Activated T-helper 2 cell treated with anti-CD3 and anti-CD28 coated beads, Interferon-gamma antibody, Interleukin-2, Interleukin-4, amounts not matched to agents 10 μg/mL and 5 μg/mL and 100 μg/mL, durations not matched to agents 14 hours and 24 hours and 36 hours (primary cell): Measurements from ENCODE around the gene TEAD2. TPM values are rescaled to one million over a fixed set of nuclear protein-coding genes. Genes with fewer than 3 reads are reported as not detected.
A peak's percentile ranks its signal among the peaks of the same experiment; 100 is the strongest.

Experiments
- DNase-seq: peaks from one replicate; pipeline ENCODE4 v3.0.0; 2021; ENCODE audit warnings: low spot score
- H3K27ac Mint-ChIP-seq: one replicate; pipeline ENCODE4 v1.8.0; 2021; ENCODE audit warnings: mixed read lengths
- H3K27me3 Mint-ChIP-seq: one replicate; pipeline ENCODE4 v1.8.0; 2021; ENCODE audit warnings: low read depth, mixed read lengths
- H3K36me3 Mint-ChIP-seq: one replicate; pipeline ENCODE4 v1.8.0; 2021; ENCODE audit warnings: low read depth, mixed read lengths
- H3K4me1 Mint-ChIP-seq: one replicate; pipeline ENCODE4 v1.8.0; 2021; ENCODE audit warnings: low read depth, mixed read lengths
- H3K4me3 Mint-ChIP-seq: one replicate; pipeline ENCODE4 v1.8.0; 2021; ENCODE audit warnings: low read depth, mild to moderate bottlenecking, moderate library complexity, mixed read lengths
- H3K9me3 Mint-ChIP-seq: one replicate; pipeline ENCODE4 v1.8.0; 2021; ENCODE audit warnings: mixed read lengths
- intact Hi-C: fragments of 100-400 bp; cut with micrococcal nuclease; formaldehyde crosslinking; loops from one replicate; pipeline ENCODE4 v1.15.1; 2023
- total RNA-seq: library from RNA; stranded (reverse); gene quantifications from 2 replicates; pipeline ENCODE4 v1.2.3, GENCODE V29; 2022

Gene TEAD2
- not detected in 2 replicates for total RNA-seq

DNA sequence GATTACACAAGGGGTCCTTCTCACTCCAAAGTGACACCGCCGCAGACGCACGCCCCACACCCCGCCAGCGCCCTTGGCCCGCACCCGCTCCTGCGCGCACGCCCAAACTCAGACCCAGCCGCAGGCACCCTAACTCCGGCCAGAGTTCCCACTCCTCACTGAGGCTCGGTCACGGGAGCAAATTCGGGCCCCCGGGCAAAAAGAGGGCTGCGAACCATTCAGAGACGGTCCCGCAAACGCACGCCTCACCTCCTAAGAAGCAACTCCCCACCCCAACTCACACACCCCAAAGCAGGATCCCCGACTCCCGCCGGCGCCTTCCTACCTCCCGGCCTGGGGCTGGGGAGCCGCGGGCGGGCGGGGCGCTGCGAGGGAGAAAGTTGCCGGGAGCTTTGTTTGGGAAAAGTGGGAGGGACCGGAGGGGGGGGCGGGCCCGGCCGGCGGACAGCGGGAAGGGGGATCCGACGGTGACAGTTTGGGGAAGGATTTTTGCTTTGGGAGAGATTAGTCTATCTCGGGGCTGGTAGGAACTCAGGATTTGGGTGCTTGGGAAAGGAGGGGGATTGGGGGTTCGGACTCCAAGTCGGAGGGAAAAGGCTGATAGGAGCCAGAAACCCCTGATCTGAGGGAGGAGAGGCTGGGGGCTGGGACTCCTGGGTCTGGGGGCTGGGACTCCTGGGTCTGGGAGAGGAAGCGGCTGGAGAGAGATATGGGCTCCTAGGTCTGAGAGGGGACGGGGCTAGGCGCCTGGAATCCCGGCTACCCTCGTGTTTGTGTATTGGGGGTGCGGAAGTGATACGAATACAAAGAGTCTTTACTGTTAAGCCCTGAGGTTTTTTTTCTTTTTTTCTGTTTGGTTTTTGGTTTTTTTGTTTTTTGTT lies at the start of gene TEAD2:
TSS of gene TEAD2 (minus strand) at position 369 of the 881 bp plus-strand sequence. CDS start 2,341 bp downstream, outside the sequence.
- no peak for DNase-seq
- Mint-ChIP-seq H3K27ac (no peak within 1 kb of the TSS), H3K4me3 (no peak within 1 kb of the TSS), H3K4me1 (peaks cover 4% of the 10 kb centered on the region), H3K27me3 (peaks cover 37% of the 10 kb centered on the region), H3K36me3 (no peaks in the 10 kb centered on the region), H3K9me3 (no peaks in the 10 kb centered on the region)
- intact Hi-C loops, result no loop called here

DNA sequence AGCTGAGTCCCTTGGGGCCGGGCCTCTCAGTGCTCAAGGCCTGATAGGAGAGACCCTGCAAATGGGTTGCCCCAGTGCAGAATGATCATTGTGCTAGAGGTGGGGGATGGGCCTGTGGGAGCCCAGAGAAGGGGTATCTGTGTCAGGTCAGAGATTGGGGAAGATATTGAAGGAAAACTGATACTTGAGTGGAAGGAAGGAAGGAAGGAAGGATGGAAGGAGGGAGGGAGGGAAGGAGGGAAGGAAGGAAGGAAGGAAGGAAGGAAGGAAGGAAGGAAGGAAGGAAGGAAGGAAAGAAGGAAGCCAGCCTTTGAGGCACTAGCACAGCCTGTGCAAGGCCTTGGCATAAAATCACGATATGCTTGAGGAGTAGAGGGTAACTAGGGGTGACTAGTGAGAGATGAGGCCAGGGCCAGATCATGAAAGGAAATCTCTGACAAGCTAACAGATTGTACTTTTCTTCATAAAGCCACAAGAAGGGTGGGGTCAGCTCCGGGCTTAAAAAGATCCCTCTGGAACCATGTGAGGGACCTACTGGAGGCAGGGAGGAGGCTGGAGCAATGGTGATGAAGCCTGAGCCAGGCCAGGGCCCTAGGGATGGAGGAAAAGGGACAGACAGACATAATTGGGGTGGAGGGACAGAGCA lies 49.6 kb upstream of the TEAD2 start:
- Mint-ChIP-seq H3K27ac (no peak overlapping the region), H3K4me3 (no peak overlapping the region), H3K4me1 (peaks cover 48% of the 10 kb centered on the region), H3K27me3 (peaks cover 2% of the 10 kb centered on the region), H3K36me3 (no peaks in the 10 kb centered on the region), H3K9me3 (no peaks in the 10 kb centered on the region)
- no peak for DNase-seq
- intact Hi-C loops, result no loop called here

DNA sequence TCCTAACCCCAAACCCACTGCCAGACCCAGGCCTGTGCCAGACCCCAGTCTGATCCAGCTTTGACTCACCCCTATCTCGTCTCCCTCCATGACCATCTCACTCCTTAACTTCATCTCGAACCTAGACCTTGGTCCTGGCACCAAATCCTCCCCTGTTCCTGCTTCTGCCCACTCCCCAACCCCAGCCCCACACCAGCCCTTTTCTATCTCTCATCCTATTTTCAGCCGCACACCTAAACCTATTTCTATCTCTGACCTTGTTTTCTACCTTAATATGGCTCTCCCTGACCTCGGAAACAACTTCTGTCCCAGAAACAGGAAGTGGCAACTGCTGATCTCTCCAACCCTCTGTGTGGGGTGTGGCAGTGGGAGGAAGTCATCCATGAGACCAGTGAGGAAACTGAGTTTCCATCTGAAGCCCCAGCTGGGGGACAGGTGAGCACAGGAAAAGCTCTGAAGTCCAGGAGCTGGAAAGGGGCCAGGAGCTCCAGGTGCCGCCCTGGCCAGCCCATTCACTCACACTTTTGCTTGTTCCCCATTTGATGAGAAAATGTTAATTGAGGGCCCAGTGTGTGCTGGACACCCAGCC lies 47.3 kb upstream of the TEAD2 start:
- H3K36me3 Mint-ChIP-seq, result no peaks in the 10 kb centered on the region
- H3K27me3 Mint-ChIP-seq, result no peaks in the 10 kb centered on the region
- no peak for DNase-seq
- peak overlapping the region; percentile 47 for H3K4me3 Mint-ChIP-seq
- H3K4me1 Mint-ChIP-seq, result peaks cover 51% of the 10 kb centered on the region
- H3K27ac Mint-ChIP-seq, result peak overlapping the region; percentile 78
- intact Hi-C loops, result no loop called here
- no peaks in the 10 kb centered on the region for H3K9me3 Mint-ChIP-seq

DNA sequence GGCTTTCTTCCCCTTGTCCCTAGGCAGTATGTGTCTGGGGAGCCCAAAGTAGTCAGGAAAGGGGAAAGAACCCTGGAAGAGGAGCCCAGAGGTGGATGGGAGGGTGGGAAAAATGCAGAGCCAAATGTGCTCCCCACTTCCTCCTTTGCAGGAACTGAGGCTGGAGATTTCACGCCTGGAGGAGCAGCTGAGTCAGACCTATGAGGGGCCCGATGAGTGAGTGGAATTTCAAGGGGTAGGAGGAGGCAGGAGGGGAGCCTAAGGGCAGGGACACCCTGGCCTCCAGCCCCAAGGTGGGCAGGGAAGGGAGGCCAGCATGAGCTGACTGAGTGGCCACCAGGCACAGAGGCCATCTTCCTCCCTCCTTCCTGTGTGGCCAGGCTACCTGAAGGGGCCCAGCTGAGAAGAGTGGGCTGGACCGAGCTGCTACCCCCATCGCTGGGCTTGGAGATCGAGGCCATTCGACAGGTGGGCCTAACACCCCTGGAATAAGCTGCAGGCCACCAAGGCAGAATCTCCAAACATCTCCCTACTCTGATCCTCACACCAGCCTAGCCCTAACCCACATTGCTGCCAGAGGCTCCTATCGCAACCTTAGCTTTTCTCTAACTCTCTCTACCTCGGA lies 46.7 kb upstream of the TEAD2 start:
- H3K27ac Mint-ChIP-seq, result peak overlapping the region; percentile 78
- H3K4me1 Mint-ChIP-seq, result peaks cover 51% of the 10 kb centered on the region
- no peaks in the 10 kb centered on the region for H3K27me3 Mint-ChIP-seq
- no peaks in the 10 kb centered on the region for H3K9me3 Mint-ChIP-seq
- peak overlapping the region; percentile 47 for H3K4me3 Mint-ChIP-seq
- no peak for DNase-seq
- no peaks in the 10 kb centered on the region for H3K36me3 Mint-ChIP-seq
- intact Hi-C loops, result no loop called here

DNA sequence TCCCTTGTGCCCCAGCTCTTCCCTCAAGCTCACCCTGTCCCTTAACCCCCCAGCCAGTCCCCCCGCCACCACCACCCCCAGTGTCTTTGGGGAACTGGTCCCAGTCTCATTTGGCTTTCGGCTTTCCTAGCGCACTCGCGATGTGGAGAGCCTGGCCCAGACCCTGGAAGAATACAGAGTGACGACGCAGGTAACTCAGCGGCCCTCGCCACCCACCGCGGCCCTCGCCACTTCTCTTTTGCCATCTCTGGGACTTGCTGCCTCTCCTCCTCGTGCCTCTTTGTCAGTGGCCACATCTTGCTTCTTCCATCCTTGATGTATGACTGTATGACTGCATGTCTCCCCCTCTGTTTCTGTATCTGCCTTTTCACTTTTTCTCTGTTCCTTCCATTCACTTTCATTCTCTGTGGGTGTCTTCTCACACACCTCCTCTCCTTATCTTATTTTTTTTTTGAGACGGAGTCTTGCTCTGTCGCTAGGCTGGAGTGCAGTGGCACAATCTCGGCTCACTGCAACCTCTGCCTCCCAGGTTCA lies 45.3 kb upstream of the TEAD2 start:
- Mint-ChIP-seq H3K4me1 (peaks cover 51% of the 10 kb centered on the region), H3K27me3 (no peaks in the 10 kb centered on the region), H3K9me3 (no peaks in the 10 kb centered on the region), H3K27ac (no peak overlapping the region), H3K36me3 (no peaks in the 10 kb centered on the region), H3K4me3 (no peak overlapping the region)
- intact Hi-C loops, result no loop called here
- DNase-seq, result no peak

DNA sequence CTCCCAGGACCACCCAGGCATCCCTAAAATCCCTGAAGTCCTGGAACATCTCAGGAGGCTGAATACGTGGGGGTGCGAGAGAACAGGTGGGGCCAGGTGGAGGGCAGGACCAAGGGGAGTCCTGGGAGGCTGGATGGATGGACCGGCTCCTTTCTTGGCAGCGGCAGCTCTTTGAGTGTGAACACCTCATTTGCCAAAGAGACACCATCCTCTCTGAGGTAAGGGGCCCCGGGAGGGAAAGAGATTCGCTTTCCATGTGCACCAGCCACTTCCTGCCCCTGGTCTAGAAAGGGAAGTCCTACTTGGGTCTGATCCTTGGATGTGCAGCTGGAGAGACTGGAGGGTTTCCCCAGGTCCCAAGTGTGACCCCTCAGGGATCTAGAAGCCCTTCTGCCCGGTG lies 44.9 kb upstream of the TEAD2 start:
- Mint-ChIP-seq H3K36me3 (no peaks in the 10 kb centered on the region), H3K9me3 (no peaks in the 10 kb centered on the region), H3K27ac (no peak overlapping the region), H3K4me3 (no peak overlapping the region), H3K4me1 (peaks cover 49% of the 10 kb centered on the region), H3K27me3 (no peaks in the 10 kb centered on the region)
- DNase-seq, result no peak
- intact Hi-C loops, result no loop called here

DNA sequence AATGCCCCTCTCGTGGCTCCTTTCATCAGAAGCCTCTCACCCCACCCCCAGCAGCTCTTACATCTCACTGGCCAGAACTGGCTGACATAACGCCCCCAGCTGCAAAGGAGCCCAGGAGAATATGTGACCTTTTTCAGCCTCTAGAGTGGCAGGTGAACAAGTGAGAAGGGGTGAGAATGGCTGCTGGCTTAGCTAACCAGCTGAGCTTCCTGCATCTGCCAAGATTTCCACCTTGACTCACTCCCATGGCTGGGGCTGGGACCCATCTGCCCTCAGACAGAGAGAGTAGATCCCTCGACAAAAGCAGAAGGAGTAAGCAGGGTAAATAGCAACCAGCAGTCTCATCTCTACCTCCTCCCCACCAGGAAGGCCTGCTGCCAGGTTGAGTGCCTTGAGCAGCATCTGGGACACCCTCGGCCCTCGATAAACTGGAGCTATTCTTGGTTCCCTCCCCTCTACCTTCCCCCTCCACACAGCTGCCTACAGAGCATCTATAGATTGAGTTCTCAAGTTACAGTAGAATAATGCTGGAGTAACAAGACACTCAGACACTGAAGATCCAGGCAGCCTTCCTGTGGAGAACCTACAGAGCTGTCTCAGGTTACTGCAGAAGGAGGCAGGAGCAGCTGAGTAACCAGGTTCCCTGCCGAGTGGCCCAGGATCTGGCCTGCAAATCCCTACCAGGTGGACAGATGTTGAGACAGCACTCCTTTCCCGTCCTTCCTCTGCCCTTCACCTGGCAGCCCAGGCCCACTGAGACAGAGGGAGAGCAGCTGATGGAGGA lies 41.4 kb upstream of the TEAD2 start:
- H3K9me3 Mint-ChIP-seq, result no peaks in the 10 kb centered on the region
- no peak overlapping the region for H3K4me3 Mint-ChIP-seq
- H3K27me3 Mint-ChIP-seq, result peaks cover 2% of the 10 kb centered on the region
- H3K4me1 Mint-ChIP-seq, result peaks cover 26% of the 10 kb centered on the region
- DNase-seq, result no peak
- H3K36me3 Mint-ChIP-seq, result no peaks in the 10 kb centered on the region
- intact Hi-C loops, result no loop called here
- no peak overlapping the region for H3K27ac Mint-ChIP-seq

- no peak for DNase-seq
- Mint-ChIP-seq H3K36me3 (no peaks in the 10 kb centered on the region), H3K27me3 (peaks cover 9% of the 10 kb centered on the region), H3K4me3 (no peak overlapping the region), H3K4me1 (peaks cover 19% of the 10 kb centered on the region), H3K27ac (no peak overlapping the region), H3K9me3 (no peaks in the 10 kb centered on the region)
- intact Hi-C loops, result no loop called here
These were observed 37.8 kb upstream of the TEAD2 start for GRCh38 chr19:49400029-49400428.

GRCh38 chr19:49398931-49399330 lies 36.7 kb upstream of the TEAD2 start:
- Mint-ChIP-seq H3K4me3 (no peak overlapping the region), H3K27me3 (peaks cover 9% of the 10 kb centered on the region), H3K36me3 (no peaks in the 10 kb centered on the region), H3K27ac (no peak overlapping the region), H3K9me3 (no peaks in the 10 kb centered on the region), H3K4me1 (peaks cover 16% of the 10 kb centered on the region)
- DNase-seq, result no peak
- intact Hi-C loops, result no loop called here

DNA sequence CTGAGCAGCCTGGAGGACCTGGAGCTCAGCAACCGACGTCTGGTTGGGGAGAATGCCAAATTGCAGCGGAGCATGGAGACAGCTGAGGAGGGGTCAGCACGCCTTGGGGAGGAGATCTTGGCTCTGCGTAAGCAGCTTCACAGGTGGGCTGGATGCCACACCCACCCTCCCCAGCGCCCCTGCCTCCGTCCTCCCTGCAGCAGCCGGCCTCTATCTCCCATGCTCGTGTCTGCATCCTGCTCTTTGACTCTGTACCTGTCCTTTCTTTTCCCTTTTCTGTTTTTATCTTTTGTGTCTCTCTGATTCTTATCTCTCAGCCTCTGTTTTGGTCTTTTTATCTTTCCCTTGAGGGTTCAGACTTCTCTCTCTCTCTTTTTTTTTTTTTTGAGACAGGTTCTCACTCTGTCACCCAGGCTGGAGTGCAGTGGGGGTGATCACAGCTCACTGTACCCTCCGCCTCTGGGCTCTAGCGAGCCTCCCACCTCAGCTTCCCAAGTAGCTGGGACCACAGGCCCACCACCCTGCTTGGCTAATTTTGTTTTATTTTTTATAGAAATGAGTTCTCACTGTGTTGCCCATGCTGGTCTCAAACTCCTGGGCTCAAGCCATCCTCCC lies 35.9 kb upstream of the TEAD2 start:
- Mint-ChIP-seq H3K4me1 (peaks cover 16% of the 10 kb centered on the region), H3K36me3 (no peaks in the 10 kb centered on the region), H3K4me3 (no peak overlapping the region), H3K27me3 (peaks cover 9% of the 10 kb centered on the region), H3K9me3 (no peaks in the 10 kb centered on the region), H3K27ac (no peak overlapping the region)
- DNase-seq, result no peak
- intact Hi-C loops, result no loop called here

GRCh38 chr19:49396738-49397505 lies 34.7 kb upstream of the TEAD2 start:
- intact Hi-C loops, result loop anchor here (1.0 kb wide), 1 partner anchor 22 kb away; no protein-coding TSS in a partner anchor
- Mint-ChIP-seq H3K4me1 (peaks cover 18% of the 10 kb centered on the region), H3K27me3 (peaks cover 10% of the 10 kb centered on the region), H3K4me3 (no peak overlapping the region), H3K36me3 (no peaks in the 10 kb centered on the region), H3K27ac (no peak overlapping the region), H3K9me3 (no peaks in the 10 kb centered on the region)
- DNase-seq, result no peak
